ENCODE data around the gene CD52. TPM values are rescaled to one million over a fixed set of nuclear protein-coding genes. Genes with fewer than 3 reads are reported as not detected.
A peak's percentile ranks its signal among the peaks of the same experiment; 100 is the strongest.

The CD52 gene
- total RNA-seq, 1 experiment from 2014 or later, result 2.0 TPM

DNA sequence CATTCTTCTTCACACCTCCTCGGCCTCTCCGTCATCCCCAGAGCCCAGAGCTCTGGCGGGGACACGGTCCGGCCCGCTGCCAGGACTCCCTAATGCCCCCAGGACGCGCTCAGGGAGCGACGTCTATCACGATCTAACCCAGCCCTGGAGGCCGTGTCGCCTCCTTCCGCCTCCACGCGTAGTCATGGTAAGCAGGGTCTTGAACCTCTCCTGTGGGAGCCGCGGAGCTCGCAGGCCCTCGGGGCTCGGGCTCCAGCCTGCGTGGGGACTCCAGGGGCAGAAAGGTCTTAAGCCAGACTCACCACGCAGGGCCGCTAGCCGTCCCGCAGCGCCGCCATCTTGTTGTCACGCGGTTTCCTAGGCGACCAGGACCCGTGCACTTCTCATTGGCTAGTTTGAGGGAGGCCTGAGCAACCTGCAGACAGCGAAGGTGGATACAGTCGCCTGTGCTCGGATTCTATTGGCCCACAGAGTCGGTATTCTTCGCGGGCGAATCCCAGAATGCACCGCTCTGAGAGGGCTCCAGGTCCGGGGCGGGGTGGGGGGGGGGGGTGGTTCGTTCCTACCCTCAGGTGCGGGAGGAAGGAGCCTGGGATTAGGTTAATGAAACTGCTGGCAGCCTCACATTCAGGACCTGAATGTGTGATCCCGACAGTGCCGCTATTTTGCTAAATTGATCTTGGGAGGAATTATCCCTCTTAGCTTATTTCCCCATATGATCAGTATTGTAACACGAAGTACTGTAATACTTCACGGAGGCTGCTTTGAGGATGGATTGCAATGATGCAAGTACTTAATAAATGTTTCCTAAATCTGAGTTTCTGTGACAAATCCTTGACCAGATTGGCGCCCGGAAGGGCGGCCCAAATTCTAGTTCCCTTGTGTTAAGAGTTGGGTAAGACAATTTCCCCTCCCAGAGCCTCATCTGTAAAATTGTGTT, 11.2 kb upstream of the CD52 start, which contains the start of gene UBXN11:
Gene UBXN11 (minus strand): TSS at position 347 of the 940 bp plus-strand sequence. CDS start 3,753 bp downstream, outside the sequence.
- Histone ChIP-seq H3K79me2 (ENCODE audit: insufficient read depth, low read length) (peaks cover 12% of the 10 kb centered on the region), H3K4me2 (ENCODE audit: low read length) (peak within 1 kb of the TSS; percentile 100), H3K27me3 (ENCODE audit: insufficient read depth, low read length) (no peaks in the 10 kb centered on the region), H3K4me1 (ENCODE audit: control insufficient read depth in 1 of 2, insufficient read depth in 2 of 2, low read length in 2 of 2) (peaks cover 9 to 38% of the 10 kb centered on the region in 2 experiments; a peak in 3 of 4 replicates), H3K9ac (ENCODE audit: low read length) (peak within 1 kb of the TSS; percentile 89), H3K27ac (ENCODE audit: low read depth, low read length) (peak within 1 kb of the TSS; percentile 28), H2AFZ (ENCODE audit: low read depth, low read length, poor library complexity, severe bottlenecking) (peak within 1 kb of the TSS; percentile 71), H3K9me3 (ENCODE audit: control insufficient read depth in 1 of 2, insufficient read depth in 1 of 2, low read depth in 1 of 2, low read length in 2 of 2) (no peaks in the 10 kb centered on the region), H3K36me3 (ENCODE audit: control insufficient read depth in 1 of 2, insufficient read depth in 2 of 2, low read length in 2 of 2) (no peaks in the 10 kb centered on the region), H4K20me1 (ENCODE audit: insufficient read depth) (no peaks in the 10 kb centered on the region), H3K4me3 (replicated peaks in 1 of 2; ENCODE audit: low read depth in 1 of 2, low read length in 2 of 2) (peak within 1 kb of the TSS; percentile 79 to 91), H3K9me2 (ENCODE audit: insufficient read depth) (no peaks in the 10 kb centered on the region)
- POLR2A ChIA-PET, result no interaction called here
- BruUV-seq (replicated peaks), result TSS peak; percentile 99
- intact Hi-C loops (cut with micrococcal nuclease), result no loop called here
- CTCF ChIA-PET, result interaction anchor here (1.2 to 2.7 kb wide), 2 partner anchors 15 to 31 kb away, joined by 4 to 10 read pairs; no protein-coding TSS in a partner anchor
- DNase-seq (ENCODE audit: low read depth, low spot score) (peak; percentile 94), ATAC-seq (peak; percentile 99)
- RAD21 ChIA-PET (ENCODE audit: low non-redundant PET in 1 of 2, low total read pairs in 2 of 2, uncharacterized antibody in 2 of 2, unreplicated experiment in 2 of 2), result no interaction called here
- TF ChIP-seq ZNF274 (IDR thresholded peaks at IDR 0.05; ENCODE audit: low read depth, low read length), result no peak
- TF ChIP-seq ATF3 (IDR thresholded peaks at IDR 0.05), result no peak
- TF ChIP-seq TCF7L2 (IDR thresholded peaks at IDR 0.05; ENCODE audit: borderline replicate concordance, extremely low read depth, insufficient read depth, insufficient read length), result no peak
- no peak for TF ChIP-seq CTCF (IDR thresholded peaks at IDR 0.05 in 2 of 3, conservative IDR thresholded peaks at IDR 0.05 in 1 of 3; ENCODE audit: borderline replicate concordance in 1 of 3, insufficient read depth in 1 of 3, low read depth in 2 of 3, low read length in 2 of 3)
- TF ChIP-seq CEBPB (IDR thresholded peaks at IDR 0.05; ENCODE audit: low read depth), result no peak
- no peak for TF ChIP-seq EZH2 (IDR thresholded peaks at IDR 0.05)
- no peak for TF ChIP-seq FOSL1 (IDR thresholded peaks at IDR 0.05; ENCODE audit: low read depth)
- no peak for TF ChIP-seq ELF1 (IDR thresholded peaks at IDR 0.05; ENCODE audit: borderline replicate concordance, low read depth)
- no peak for TF ChIP-seq RAD21 (IDR thresholded peaks at IDR 0.05; ENCODE audit: low read depth)
- TF ChIP-seq ZBTB33 (IDR thresholded peaks at IDR 0.05; ENCODE audit: extremely low read depth, insufficient replicate concordance, low read length), result no peak
- TF ChIP-seq, protein P1, sequence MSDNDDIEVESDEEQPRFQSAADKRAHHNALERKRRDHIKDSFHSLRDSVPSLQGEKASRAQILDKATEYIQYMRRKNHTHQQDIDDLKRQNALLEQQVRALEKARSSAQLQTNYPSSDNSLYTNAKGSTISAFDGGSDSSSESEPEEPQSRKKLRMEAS (IDR thresholded peaks at IDR 0.05), result peak; percentile 65; the same call in 1 of the 2 replicates
- no peak for TF ChIP-seq CBX3 (IDR thresholded peaks at IDR 0.05; ENCODE audit: low read depth)
- peak; percentile 86 for TF ChIP-seq SIN3A (IDR thresholded peaks at IDR 0.05; ENCODE audit: low read depth)
- no peak for TF ChIP-seq REST (IDR thresholded peaks at IDR 0.05; ENCODE audit: low read depth)
- peak; percentile 51; the same call in 1 of the 2 replicates for TF ChIP-seq ZFX (IDR thresholded peaks at IDR 0.05)
- peak; percentile 66 for TF ChIP-seq POLR2A (IDR thresholded peaks at IDR 0.05; ENCODE audit: borderline replicate concordance, extremely low read depth, insufficient read depth, insufficient read length)
- no peak for TF ChIP-seq JUND (IDR thresholded peaks at IDR 0.05)
- peak; percentile 73 for TF ChIP-seq POLR2AphosphoS5 (IDR thresholded peaks at IDR 0.05; ENCODE audit: low read depth, low read length)
- no peak for TF ChIP-seq SRF (IDR thresholded peaks at IDR 0.05; ENCODE audit: low read depth)
